ENCODE data around the gene MYRFL. TPM values are rescaled to one million over a fixed set of nuclear protein-coding genes. Genes with fewer than 3 reads are reported as not detected.

The MYRFL gene
- total and polyA plus RNA-seq, 2 of the 8 experiments (the other 6 are each of a cell fraction or from before 2014, with no cell fraction given): 1.1 to 2.0 TPM

DNA sequence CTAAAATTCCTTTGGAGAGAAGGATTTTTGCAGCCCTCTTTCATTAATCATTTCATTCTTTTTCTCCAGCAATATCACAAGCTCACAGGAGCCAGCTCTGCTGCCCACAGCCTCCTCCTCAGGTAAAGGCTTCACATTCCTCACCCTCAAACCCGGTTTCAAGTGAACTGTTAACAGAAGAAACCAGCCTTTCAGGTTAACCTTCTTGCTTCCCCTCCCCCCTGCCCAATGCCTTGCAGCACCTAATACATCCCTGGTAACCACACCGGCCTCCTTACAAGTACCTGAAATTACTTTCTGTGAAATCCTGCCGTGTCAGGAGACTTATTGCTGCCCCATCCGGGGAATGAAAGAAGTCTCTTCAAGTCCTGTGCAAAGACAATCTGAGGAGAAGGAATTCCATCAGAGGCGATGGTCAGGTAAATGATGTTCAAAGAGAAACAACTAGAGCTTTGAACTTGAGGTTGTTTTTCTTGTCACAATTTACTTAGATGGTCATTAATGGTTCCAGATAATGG, 111.2 kb downstream of the MYRFL start (continued):
- TF ChIP-seq, protein P1, sequence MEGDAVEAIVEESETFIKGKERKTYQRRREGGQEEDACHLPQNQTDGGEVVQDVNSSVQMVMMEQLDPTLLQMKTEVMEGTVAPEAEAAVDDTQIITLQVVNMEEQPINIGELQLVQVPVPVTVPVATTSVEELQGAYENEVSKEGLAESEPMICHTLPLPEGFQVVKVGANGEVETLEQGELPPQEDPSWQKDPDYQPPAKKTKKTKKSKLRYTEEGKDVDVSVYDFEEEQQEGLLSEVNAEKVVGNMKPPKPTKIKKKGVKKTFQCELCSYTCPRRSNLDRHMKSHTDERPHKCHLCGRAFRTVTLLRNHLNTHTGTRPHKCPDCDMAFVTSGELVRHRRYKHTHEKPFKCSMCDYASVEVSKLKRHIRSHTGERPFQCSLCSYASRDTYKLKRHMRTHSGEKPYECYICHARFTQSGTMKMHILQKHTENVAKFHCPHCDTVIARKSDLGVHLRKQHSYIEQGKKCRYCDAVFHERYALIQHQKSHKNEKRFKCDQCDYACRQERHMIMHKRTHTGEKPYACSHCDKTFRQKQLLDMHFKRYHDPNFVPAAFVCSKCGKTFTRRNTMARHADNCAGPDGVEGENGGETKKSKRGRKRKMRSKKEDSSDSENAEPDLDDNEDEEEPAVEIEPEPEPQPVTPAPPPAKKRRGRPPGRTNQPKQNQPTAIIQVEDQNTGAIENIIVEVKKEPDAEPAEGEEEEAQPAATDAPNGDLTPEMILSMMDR (IDR thresholded peaks at IDR 0.05; ENCODE audit: control extremely low read depth in 1 of 3, insufficient read depth in 1 of 3, low read depth in 1 of 3, low read length in 3 of 3): no peak
- TF ChIP-seq CREB1 (IDR thresholded peaks at IDR 0.05) (no peak), KDM4A (IDR thresholded peaks at IDR 0.05; ENCODE audit: low read depth, low read length, severe bottlenecking) (no peak)
